GM21529 (cell line): ENCODE results near the gene PTPRG.

Experiments
- ATAC-seq: cut with Tn5 transposase; IDR thresholded peaks from one replicate; pipeline ENCODE4 v1.9.1; 2021; ENCODE audit not compliant: unreplicated experiment

Gene PTPRG

DNA sequence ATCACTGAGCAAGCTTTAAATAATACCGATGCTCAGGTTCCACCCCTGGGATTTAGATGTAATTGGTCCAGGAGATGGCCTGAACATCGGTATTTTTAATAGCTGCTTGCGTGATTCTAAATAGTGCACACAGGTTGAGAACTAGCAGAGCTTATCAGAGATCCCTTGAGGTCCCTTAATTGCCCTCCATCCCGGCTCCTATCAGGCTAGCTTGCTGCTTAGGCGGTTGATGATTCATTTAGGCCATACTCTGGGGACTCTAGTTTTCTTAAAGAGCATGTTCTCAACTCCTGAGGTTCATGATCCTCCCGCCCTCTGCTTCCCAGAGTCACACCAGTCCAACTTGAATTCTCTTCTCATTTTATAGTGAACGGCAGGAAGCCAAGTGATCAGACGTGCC is 531.7 kb downstream of the PTPRG start:
- ATAC-seq = no peak

- ATAC-seq = no peak
Measured at GRCh38 chr3:62094461-62094860, 533.1 kb downstream of the PTPRG start.

GRCh38 chr3:62095080-62095479 is 533.7 kb downstream of the PTPRG start:
- no peak for ATAC-seq

- ATAC-seq = no peak
Measured at GRCh38 chr3:62095756-62096155, 534.4 kb downstream of the PTPRG start.

GRCh38 chr3:62096521-62096920 is 535.1 kb downstream of the PTPRG start:
- ATAC-seq = no peak

- ATAC-seq = no peak
Measured at GRCh38 chr3:62097121-62097520, 535.8 kb downstream of the PTPRG start.

GRCh38 chr3:62098646-62099365 is 537.4 kb downstream of the PTPRG start:
- no peak for ATAC-seq

GRCh38 chr3:62100282-62100989 is 539.1 kb downstream of the PTPRG start:
- ATAC-seq = no peak

- no peak for ATAC-seq
Measured at GRCh38 chr3:62101488-62101887, 540.1 kb downstream of the PTPRG start.

- ATAC-seq = no peak
Measured at GRCh38 chr3:62103531-62103930, 542.2 kb downstream of the PTPRG start.

GRCh38 chr3:62109534-62109933 is 548.2 kb downstream of the PTPRG start:
- no peak for ATAC-seq

- ATAC-seq = no peak
Measured at GRCh38 chr3:62110443-62111225, 549.3 kb downstream of the PTPRG start.

GRCh38 chr3:62113092-62113491 is 551.7 kb downstream of the PTPRG start:
- ATAC-seq = no peak

- no peak for ATAC-seq
Measured at GRCh38 chr3:62114763-62115162, 553.4 kb downstream of the PTPRG start.

DNA sequence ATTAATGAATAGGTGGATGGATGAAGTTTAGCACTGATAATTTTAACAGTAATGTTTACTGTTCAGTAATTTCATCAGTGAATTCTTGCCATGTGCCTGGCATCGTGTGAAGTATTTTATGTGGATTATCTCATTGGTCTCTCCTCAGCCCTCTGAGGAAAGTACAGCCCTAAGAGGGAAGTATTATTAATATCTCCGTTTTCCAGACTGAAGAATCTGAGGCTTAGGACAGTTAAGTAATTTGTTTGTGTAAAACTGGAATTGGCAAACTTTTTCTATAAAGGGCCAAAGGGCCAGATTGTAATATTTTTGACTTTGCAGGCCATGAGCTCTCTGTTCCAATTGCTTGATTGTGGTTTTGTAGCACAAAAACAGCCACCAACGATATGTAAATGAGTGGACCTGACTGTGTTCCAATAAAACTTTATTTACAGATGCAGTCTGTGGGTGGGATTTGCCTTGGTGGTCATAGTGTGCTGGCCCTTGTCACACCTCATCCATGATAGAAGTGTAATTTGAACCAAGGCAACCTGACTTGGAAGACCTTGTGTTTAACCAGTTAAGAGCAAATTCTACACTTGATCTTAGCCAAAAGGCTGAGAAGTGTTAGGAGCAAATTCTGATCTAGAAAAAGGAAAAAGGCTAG is 556.7 kb downstream of the PTPRG start:
- ATAC-seq = no peak

DNA sequence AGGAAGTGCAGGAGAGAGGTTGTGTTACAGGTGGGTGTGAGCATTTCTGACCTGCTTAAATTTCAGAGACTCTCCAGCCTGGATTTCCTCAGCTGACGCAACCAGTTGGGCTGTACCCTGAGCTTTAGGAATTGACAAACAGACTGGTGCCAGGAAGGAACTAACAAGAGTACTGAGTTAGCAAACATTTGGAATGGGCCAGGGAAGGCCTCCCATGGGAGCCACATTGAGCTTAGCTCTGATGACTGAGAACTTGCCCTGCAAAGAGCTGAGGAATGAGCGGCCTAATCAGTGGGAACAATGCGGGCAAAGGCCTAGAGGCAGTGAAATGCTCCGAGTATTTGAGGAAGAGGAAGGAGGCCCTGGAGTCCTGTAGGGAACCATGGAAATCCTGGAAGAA is 557.8 kb downstream of the PTPRG start:
- ATAC-seq = no peak

GRCh38 chr3:62122819-62123218 is 561.4 kb downstream of the PTPRG start:
- no peak for ATAC-seq

- no peak for ATAC-seq
Measured at GRCh38 chr3:62125380-62125779, 564.0 kb downstream of the PTPRG start.

DNA sequence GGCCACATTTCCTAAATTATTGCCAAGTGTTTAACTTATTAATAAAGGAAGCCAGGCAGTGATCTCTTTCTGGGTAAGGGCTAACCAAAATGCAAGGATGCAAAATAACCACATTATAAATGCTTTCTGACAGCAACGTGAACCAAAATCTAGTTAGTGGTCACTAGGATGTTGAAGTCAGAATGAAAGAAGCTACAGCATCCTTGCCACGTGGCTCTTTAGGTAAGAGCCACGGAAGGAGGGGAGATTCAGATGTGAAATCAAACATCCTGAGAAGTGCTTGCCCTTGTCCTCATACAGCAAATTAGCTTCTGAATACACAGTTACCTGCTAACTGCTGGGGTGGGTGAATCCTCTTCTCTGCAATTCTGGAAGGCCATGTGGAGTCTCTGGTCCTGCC is 565.7 kb downstream of the PTPRG start:
- ATAC-seq = no peak

DNA sequence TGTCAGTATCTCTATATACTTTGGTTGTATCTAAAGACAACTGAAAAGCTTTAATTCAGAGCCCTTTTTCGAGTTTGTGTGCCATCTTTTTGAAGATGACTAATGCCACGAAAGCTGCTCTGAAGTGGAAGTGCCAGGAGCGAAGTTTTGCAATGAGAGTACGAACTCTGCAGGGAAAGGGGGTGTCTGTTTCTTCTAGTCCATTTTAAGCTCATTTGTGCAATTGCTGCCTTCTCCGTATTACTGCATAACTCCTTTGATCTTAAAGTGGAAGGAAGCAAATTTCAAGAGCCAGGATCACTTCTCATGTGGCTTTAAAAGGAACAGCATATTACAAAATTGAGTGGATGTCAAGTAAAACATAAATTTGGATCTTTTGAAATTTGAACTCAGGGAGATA is 566.7 kb downstream of the PTPRG start:
- ATAC-seq = no peak

DNA sequence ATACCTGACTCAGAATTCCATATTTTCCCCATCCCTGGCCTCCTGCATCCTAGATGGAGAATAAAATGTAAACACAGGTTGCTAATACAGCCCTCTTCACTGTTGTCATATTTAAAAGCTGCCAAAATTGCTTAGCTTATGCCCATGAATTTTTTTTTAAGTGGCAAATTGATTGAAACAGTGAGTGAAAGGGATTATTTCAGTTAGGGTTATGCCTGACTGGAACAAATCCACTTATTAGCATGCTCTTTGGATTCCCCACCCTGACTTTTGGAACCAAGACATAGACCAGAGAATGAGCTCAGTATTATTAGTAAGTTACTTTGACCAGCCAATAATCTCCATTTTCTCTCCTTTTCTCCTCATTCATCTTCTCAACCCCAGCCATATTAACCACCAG is 567.3 kb downstream of the PTPRG start:
- no peak for ATAC-seq
